CD4-positive, CD25-positive, alpha-beta regulatory T cell (primary cell): Measurements from ENCODE around the gene TOP2B. TPM values are rescaled to one million over a fixed set of nuclear protein-coding genes. Genes with fewer than 3 reads are reported as not detected.

ENCODE experiments used
- ATAC-seq, 2 donors: fragments of 150-1000 bp; cut with Tn5 transposase; one replicate each; pipeline ENCODE4 v1.10.0; 2021; ENCODE audit warnings: low read depth in 2 of 2, moderate number of reproducible peaks in 2 of 2, moderate library complexity in 1 of 2
- DNase-seq, 3 donors: peaks; one replicate each; pipeline versions ENCODE4 v3.0.0 to v3.0.0-alpha.2; 2012 to 2022; ENCODE audit warnings: mixed read lengths in 1 of 3
- H3K27ac ChIP-seq: one replicate; pipeline ENCODE4 v1.7.0; 2013; ENCODE audit warnings: mild to moderate bottlenecking, low read length; ENCODE audit not compliant: insufficient read depth, poor library complexity, severe bottlenecking
- H3K27me3 ChIP-seq: one replicate; pipeline ENCODE4 v1.7.0; 2013; ENCODE audit warnings: low read length; ENCODE audit not compliant: control insufficient read depth, insufficient read depth
- H3K36me3 ChIP-seq: one replicate; pipeline ENCODE4 v1.7.0; 2013; ENCODE audit warnings: mild to moderate bottlenecking, low read length, moderate library complexity; ENCODE audit not compliant: control insufficient read depth, insufficient read depth
- H3K4me1 ChIP-seq: 2 replicates; pipeline ENCODE4 v1.7.0; 2013; ENCODE audit warnings: mild to moderate bottlenecking, low read length; ENCODE audit not compliant: insufficient read depth, control insufficient read depth, poor library complexity, severe bottlenecking
- H3K4me3 ChIP-seq: one replicate; pipeline ENCODE4 v1.7.0; 2013; ENCODE audit warnings: low read depth, mild to moderate bottlenecking, low read length, moderate library complexity
- H3K9me3 ChIP-seq, 2 experiments: 1 replicate in 1 of 2; 2 replicates in 1 of 2; pipeline ENCODE4 v1.7.0; 2013; ENCODE audit warnings: low read length in 2 of 2, mild to moderate bottlenecking in 1 of 2, moderate library complexity in 1 of 2; ENCODE audit not compliant: control insufficient read depth in 2 of 2
- H3K27ac Mint-ChIP-seq, 3 donors: one replicate each; pipeline ENCODE4 v1.8.0; 2020 to 2022; ENCODE audit warnings: mild to moderate bottlenecking in 3 of 3, mixed read lengths in 3 of 3, moderate library complexity in 2 of 3
- H3K27me3 Mint-ChIP-seq: one replicate; pipeline ENCODE4 v1.8.0; 2022; ENCODE audit warnings: mild to moderate bottlenecking, mixed read lengths
- H3K36me3 Mint-ChIP-seq: one replicate; pipeline ENCODE4 v1.8.0; 2020; ENCODE audit warnings: mixed read lengths
- H3K4me1 Mint-ChIP-seq, 4 donors: one replicate each; pipeline ENCODE4 v1.8.0; 2020 to 2022; ENCODE audit warnings: mixed read lengths in 4 of 4, mild to moderate bottlenecking in 1 of 4
- H3K4me3 Mint-ChIP-seq, 4 donors: one replicate each; pipeline ENCODE4 v1.8.0; 2020 to 2022; ENCODE audit warnings: mild to moderate bottlenecking in 4 of 4, mixed read lengths in 4 of 4, moderate library complexity in 3 of 4
- H3K9me3 Mint-ChIP-seq, 7 donors: one replicate each; pipeline ENCODE4 v1.8.0; 2020 to 2022; ENCODE audit warnings: mixed read lengths in 7 of 7, mild to moderate bottlenecking in 3 of 7, moderate library complexity in 2 of 7
- polyA plus RNA-seq, 4 donors: library from polyadenylated mRNA; unstranded; fragments of 300-500 nt; fragmentation: Illumina TruSeq; gene quantifications; one replicate each; pipeline ENCODE4 v1.2.3, GENCODE V29; 2021
- total RNA-seq: library from RNA; stranded (reverse); gene quantifications from one replicate; pipeline ENCODE4 v1.2.3, GENCODE V29; 2022

TOP2B gene
- total and polyA plus RNA-seq, 5 donors from 2014 or later, result 52.8 to 107 (median 58.6) TPM

GRCh38 chr3:25593001-25593400 lies 71.7 kb downstream of the TOP2B start:
- H3K27ac Mint-ChIP-seq, result peak overlapping the region in 1 of 3 donors; percentile 81
- Histone ChIP-seq H3K4me1 (no peaks in the 10 kb centered on the region), H3K27me3 (no peaks in the 10 kb centered on the region), H3K4me3 (no peak overlapping the region), H3K27ac (no peak overlapping the region), H3K9me3 (no peaks in the 10 kb centered on the region), H3K36me3 (peaks cover 17% of the 10 kb centered on the region)
- H3K4me1 Mint-ChIP-seq, result peaks cover 0 to 6% (median 5%) of the 10 kb centered on the region in 4 donors
- no peak overlapping the region for H3K4me3 Mint-ChIP-seq
- ATAC-seq (no peak), DNase-seq (no peak)
- H3K36me3 Mint-ChIP-seq, result no peaks in the 10 kb centered on the region
- peaks cover 0 to 2% (median 0%) of the 10 kb centered on the region in 7 donors for H3K9me3 Mint-ChIP-seq
- no peaks in the 10 kb centered on the region for H3K27me3 Mint-ChIP-seq

GRCh38 chr3:25592510-25592968 lies 72.2 kb downstream of the TOP2B start:
- H3K27me3 Mint-ChIP-seq, result no peaks in the 10 kb centered on the region
- Histone ChIP-seq H3K4me3 (no peak overlapping the region), H3K4me1 (no peaks in the 10 kb centered on the region), H3K27me3 (no peaks in the 10 kb centered on the region), H3K36me3 (peaks cover 14% of the 10 kb centered on the region), H3K27ac (no peak overlapping the region), H3K9me3 (no peaks in the 10 kb centered on the region)
- H3K36me3 Mint-ChIP-seq, result no peaks in the 10 kb centered on the region
- ATAC-seq (no peak), DNase-seq (no peak)
- peaks cover 0 to 2% (median 0%) of the 10 kb centered on the region in 7 donors for H3K9me3 Mint-ChIP-seq
- peaks cover 0 to 6% (median 5%) of the 10 kb centered on the region in 4 donors for H3K4me1 Mint-ChIP-seq
- no peak overlapping the region for H3K4me3 Mint-ChIP-seq
- H3K27ac Mint-ChIP-seq, result no peak overlapping the region

- no peak overlapping the region for H3K27ac ChIP-seq
- DNase-seq (no peak), ATAC-seq (no peak)
- Mint-ChIP-seq H3K9me3 (peaks cover 0 to 2% (median 0%) of the 10 kb centered on the region in 7 donors), H3K4me3 (no peak overlapping the region), H3K27me3 (no peaks in the 10 kb centered on the region), H3K27ac (no peak overlapping the region), H3K4me1 (peaks cover 0 to 6% (median 2%) of the 10 kb centered on the region in 4 donors), H3K36me3 (no peaks in the 10 kb centered on the region)
- no peaks in the 10 kb centered on the region for H3K4me1 ChIP-seq
- H3K27me3 ChIP-seq, result no peaks in the 10 kb centered on the region
- no peaks in the 10 kb centered on the region for H3K36me3 ChIP-seq
- no peaks in the 10 kb centered on the region for H3K9me3 ChIP-seq
- H3K4me3 ChIP-seq, result no peak overlapping the region
These were observed 74.9 kb downstream of the TOP2B start for GRCh38 chr3:25589783-25590258.

GRCh38 chr3:25589104-25589782 lies 75.5 kb downstream of the TOP2B start:
- peaks cover 0 to 5% (median under 1%) of the 10 kb centered on the region in 4 donors for H3K4me1 Mint-ChIP-seq
- Histone ChIP-seq H3K27ac (no peak overlapping the region), H3K36me3 (no peaks in the 10 kb centered on the region), H3K4me1 (no peaks in the 10 kb centered on the region), H3K27me3 (no peaks in the 10 kb centered on the region), H3K4me3 (no peak overlapping the region), H3K9me3 (no peaks in the 10 kb centered on the region)
- DNase-seq, result no peak
- no peak for ATAC-seq
- peaks cover 0 to 2% (median 0%) of the 10 kb centered on the region in 7 donors for H3K9me3 Mint-ChIP-seq
- no peaks in the 10 kb centered on the region for H3K36me3 Mint-ChIP-seq
- no peak overlapping the region for H3K27ac Mint-ChIP-seq
- no peaks in the 10 kb centered on the region for H3K27me3 Mint-ChIP-seq
- no peak overlapping the region for H3K4me3 Mint-ChIP-seq

- Histone ChIP-seq H3K9me3 (no peaks in the 10 kb centered on the region), H3K27ac (no peak overlapping the region), H3K36me3 (no peaks in the 10 kb centered on the region), H3K4me1 (no peaks in the 10 kb centered on the region), H3K4me3 (no peak overlapping the region), H3K27me3 (no peaks in the 10 kb centered on the region)
- Mint-ChIP-seq H3K4me3 (no peak overlapping the region), H3K9me3 (peaks cover 0 to 2% (median 0%) of the 10 kb centered on the region in 7 donors), H3K4me1 (peaks cover 0 to 2% (median 0%) of the 10 kb centered on the region in 4 donors), H3K36me3 (no peaks in the 10 kb centered on the region), H3K27me3 (no peaks in the 10 kb centered on the region), H3K27ac (no peak overlapping the region)
- DNase-seq (no peak), ATAC-seq (no peak)
These were observed 76.1 kb downstream of the TOP2B start for GRCh38 chr3:25588441-25589103.

- Mint-ChIP-seq H3K4me3 (no peak overlapping the region), H3K27ac (no peak overlapping the region)
- no peak for ATAC-seq
These were observed 76.7 kb downstream of the TOP2B start for GRCh38 chr3:25587975-25588374.

GRCh38 chr3:25587526-25587925 lies 77.2 kb downstream of the TOP2B start:
- H3K36me3 Mint-ChIP-seq, result no peaks in the 10 kb centered on the region
- H3K4me3 Mint-ChIP-seq, result no peak overlapping the region
- Histone ChIP-seq H3K27ac (no peak overlapping the region), H3K4me3 (no peak overlapping the region), H3K4me1 (no peaks in the 10 kb centered on the region), H3K36me3 (no peaks in the 10 kb centered on the region), H3K27me3 (no peaks in the 10 kb centered on the region), H3K9me3 (no peaks in the 10 kb centered on the region)
- H3K9me3 Mint-ChIP-seq, result peaks cover 0 to 2% (median 0%) of the 10 kb centered on the region in 7 donors
- H3K4me1 Mint-ChIP-seq, result no peaks in the 10 kb centered on the region
- H3K27ac Mint-ChIP-seq, result no peak overlapping the region
- DNase-seq (no peak), ATAC-seq (no peak)
- H3K27me3 Mint-ChIP-seq, result no peaks in the 10 kb centered on the region

More at GRCh38 chr3:25587975-25588374, 76.7 kb downstream of the TOP2B start:
- Histone ChIP-seq H3K36me3 (no peaks in the 10 kb centered on the region), H3K4me1 (no peaks in the 10 kb centered on the region), H3K27ac (no peak overlapping the region), H3K9me3 (no peaks in the 10 kb centered on the region), H3K4me3 (no peak overlapping the region), H3K27me3 (no peaks in the 10 kb centered on the region)
- no peaks in the 10 kb centered on the region for H3K36me3 Mint-ChIP-seq
- peaks cover 0 to 2% (median 0%) of the 10 kb centered on the region in 7 donors for H3K9me3 Mint-ChIP-seq
- no peaks in the 10 kb centered on the region for H3K27me3 Mint-ChIP-seq
- H3K4me1 Mint-ChIP-seq, result no peaks in the 10 kb centered on the region
- no peak for DNase-seq
